ENCODE results near the gene HCN2. TPM values are rescaled to one million over a fixed set of nuclear protein-coding genes. Genes with fewer than 3 reads are reported as not detected.

HCN2 gene
- total RNA-seq, 1 donor from 2014 or later = 0.59 TPM

DNA sequence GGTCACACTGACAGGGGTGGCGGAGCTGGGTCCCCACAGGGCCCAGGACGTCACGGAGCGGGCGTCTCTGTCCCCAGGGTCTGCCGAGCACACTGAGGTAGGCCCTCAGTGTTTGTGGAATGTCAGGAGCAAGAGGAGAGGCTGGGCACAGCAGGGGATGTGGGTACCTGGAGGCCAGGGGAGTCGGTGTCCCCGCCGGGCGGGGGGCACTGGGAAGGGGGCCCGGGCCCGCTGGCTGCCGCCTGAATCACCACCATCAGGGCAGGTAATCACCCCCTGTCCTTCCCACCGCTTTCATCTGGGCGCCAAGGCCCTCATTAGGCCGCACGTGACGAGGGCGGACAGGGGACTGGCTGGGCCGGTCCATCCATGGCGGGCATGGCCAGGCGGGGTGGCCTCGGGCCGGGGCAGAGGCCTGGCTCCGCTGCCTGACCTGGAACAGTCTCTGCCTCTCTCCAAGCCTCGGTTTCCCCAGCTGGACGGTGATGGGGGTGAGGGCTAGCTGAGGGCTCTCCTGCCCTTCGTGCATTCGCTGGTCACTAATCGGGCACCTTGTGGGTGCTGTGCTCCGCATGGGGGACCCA, 51.0 kb downstream of the HCN2 start:
- DNase-seq = no peak

GRCh38 chr19:641702-642101, 52.0 kb downstream of the HCN2 start:
- DNase-seq = no peak

- no peak for DNase-seq
These were observed 53.4 kb downstream of the HCN2 start for GRCh38 chr19:642767-643727.

- no peak for DNase-seq
These were observed 54.1 kb downstream of the HCN2 start for GRCh38 chr19:643736-644135.

- DNase-seq = no peak
These were observed 54.7 kb downstream of the HCN2 start for GRCh38 chr19:644363-644762.

- no peak for DNase-seq
These were observed 55.1 kb downstream of the HCN2 start for GRCh38 chr19:644789-645188.

- DNase-seq = no peak
These were observed 56.5 kb downstream of the HCN2 start for GRCh38 chr19:645912-646778.

DNA sequence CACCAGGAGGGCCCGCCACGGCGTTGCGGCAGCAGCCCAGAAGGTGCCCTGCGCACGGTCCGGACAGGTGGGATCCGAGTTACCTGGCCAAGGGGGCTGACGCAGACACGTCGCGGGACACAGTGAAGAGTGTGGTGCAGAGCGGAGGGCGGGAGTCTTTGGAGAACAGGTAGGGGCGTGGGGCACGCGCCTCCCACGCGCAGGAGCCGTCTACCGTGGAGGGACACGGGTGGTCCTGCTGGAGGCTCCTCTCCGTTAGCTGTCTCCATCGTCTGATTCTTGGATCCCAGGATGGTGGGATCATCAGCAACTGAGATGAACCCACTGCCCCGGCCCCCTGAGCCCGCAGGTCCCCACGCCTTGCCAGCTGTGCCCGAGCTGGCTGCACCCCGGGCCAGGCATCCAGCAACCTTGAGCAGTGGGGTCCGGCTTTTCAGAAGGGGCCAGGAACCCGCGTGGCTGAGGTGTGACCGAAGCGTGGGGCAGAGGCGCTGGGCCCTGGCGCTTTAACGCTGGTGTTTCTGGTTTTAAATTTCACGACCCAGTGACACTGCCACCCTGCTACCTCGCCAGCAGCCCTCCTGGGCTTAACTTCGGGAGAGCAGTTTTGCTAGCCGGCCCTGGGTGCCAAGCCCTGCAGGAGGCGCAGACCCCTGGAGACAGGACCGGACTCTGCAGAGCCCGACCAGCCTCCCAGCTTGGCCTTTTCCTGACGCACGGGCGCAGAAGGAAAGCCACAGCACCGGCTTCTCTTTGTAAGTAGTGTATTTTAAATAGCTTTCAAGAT, 57.3 kb downstream of the HCN2 start:
- DNase-seq = no peak

GRCh38 chr19:647566-648284, 58.0 kb downstream of the HCN2 start:
- DNase-seq = no peak

DNA sequence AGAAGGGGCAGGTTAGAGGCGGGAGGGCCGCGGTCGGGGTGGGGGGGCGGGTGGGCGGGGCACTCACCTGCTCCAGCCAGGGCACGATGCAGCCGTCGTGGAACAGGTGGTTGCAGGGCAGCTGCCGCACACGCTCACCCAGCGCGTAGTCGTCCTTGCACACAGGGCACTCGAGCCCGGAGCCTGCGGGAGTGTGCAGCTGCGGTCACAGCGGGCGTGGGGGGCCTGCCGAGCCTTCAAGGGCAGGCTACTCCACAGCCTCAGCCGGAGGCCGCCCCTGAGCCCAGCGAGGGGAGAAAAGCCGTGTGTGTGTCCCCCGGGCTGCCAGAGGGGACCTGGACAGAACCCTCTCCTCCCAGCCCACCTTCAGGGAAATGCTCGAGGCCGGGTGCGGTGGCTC, 58.6 kb downstream of the HCN2 start:
- no peak for DNase-seq

DNA sequence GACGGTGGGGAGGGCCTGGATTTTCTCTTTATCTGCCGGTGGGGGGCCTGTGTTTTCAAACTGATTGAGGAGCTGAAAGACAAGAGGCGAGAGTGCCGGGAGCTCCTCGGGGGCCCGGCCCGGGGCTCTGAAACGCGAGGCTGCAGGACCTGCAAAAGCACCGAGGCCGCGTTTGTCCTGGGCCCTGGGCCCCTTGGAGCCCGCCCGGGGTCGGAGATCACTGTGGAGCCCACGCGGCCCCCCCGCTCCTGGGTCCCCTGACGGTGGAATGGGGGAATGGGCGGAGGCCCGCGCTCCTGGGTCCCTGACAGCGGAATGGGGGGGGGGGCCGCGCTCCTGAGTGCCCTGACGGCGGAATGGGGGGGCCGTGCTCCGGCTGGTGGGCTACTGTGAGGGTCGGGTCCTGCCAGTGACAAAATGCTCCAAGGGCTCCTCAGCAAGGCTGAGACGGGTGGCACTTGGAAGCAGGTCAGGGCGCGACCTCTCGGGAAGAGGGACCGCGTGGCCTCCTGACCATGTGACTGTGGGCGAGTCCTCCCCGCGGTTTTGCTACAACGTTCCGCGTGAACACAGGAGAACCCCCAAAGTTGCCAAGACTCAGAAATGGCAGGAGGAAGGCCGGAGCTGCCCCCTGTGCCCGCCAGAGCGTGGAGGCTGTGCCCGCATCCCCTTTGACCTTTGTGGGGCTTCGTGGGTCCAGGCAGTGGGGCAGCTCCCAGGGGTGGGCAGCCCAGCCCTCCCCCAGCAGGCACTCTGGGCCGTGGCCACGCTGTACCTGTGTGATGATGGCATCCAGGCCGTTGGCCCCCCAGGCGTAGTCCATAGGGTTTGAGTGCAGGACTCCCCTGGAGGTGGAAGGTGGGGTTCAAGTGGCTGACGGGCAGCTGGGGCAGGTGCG, 59.5 kb downstream of the HCN2 start:
- no peak for DNase-seq

- no peak for DNase-seq
These were observed 60.4 kb downstream of the HCN2 start for GRCh38 chr19:650121-650520.

- no peak for DNase-seq
These were observed 61.6 kb downstream of the HCN2 start for GRCh38 chr19:651114-651818.

GRCh38 chr19:651991-652390, 62.3 kb downstream of the HCN2 start:
- no peak for DNase-seq

- DNase-seq = no peak
These were observed 63.0 kb downstream of the HCN2 start for GRCh38 chr19:652467-653389.

DNA sequence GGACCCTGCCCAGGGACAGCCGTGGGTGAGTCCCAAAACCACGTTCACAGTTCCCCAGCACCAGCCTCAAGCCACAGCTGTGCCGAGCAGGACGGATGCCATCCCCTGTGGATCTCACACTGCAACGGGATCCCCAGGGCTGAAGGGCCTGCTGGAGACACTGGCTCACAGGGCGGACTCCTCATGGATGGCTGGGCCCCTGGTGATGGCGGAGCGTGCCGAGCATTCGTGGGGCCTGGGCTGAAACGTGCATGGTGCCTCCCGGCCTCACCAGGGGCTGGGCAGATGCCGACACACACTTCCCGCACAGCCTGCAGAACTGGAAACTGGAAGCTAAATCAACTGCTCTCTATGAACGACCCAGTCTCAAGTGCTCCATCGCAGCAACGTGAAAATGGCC, 63.7 kb downstream of the HCN2 start:
- DNase-seq = no peak

GRCh38 chr19:655691-656090, 66.0 kb downstream of the HCN2 start:
- no peak for DNase-seq
